SU-DHL-6 (cell line): Measurements from ENCODE around the gene TBPL1.

Source experiments
- H2AFZ ChIP-seq: fragments of 200-600 bp; sonication (generic); 2 replicates; pipeline ENCODE4 v1.6.1; 2014; ENCODE audit warnings: low read depth, mild to moderate bottlenecking, moderate library complexity, mixed read lengths, antibody characterized with exemption, low read length; ENCODE audit not compliant: severe bottlenecking
- H3F3A ChIP-seq: fragments of 200-600 bp; shearing (Covaris generic); 2 replicates; pipeline ENCODE4 v1.6.0; 2016; ENCODE audit warnings: antibody characterized with exemption, mild to moderate bottlenecking; ENCODE audit not compliant: insufficient read depth
- H3K27ac ChIP-seq: fragments of 200-600 bp; sonication (generic); 2 replicates; pipeline ENCODE4 v1.5.1; 2016; ENCODE audit warnings: low read depth, mild to moderate bottlenecking, low read length, moderate library complexity, mixed read lengths
- H3K27me3 ChIP-seq: fragments of 200-600 bp; sonication (generic), shearing (Covaris generic); 2 replicates; pipeline ENCODE4 v1.6.0; 2014; ENCODE audit warnings: mild to moderate bottlenecking, low read length
- H3K36me3 ChIP-seq: fragments of 200-600 bp; sonication (generic); 2 replicates; pipeline ENCODE4 v1.6.1; 2014; ENCODE audit warnings: mild to moderate bottlenecking, low read length, mixed read lengths
- H3K4me2 ChIP-seq: fragments of 300-600, 200-600 bp; shearing (Covaris generic), sonication (generic); 2 replicates; pipeline ENCODE4 v1.6.0; 2014; ENCODE audit warnings: low read length, low read depth, mild to moderate bottlenecking; ENCODE audit not compliant: poor library complexity, severe bottlenecking
- H3K4me3 ChIP-seq: fragments of 200-600 bp; sonication (generic); 2 replicates; pipeline ENCODE4 v1.5.1; 2014; ENCODE audit warnings: antibody characterized with exemption, low read length, mild to moderate bottlenecking, mixed read lengths; ENCODE audit not compliant: insufficient read depth, poor library complexity, severe bottlenecking
- H3K79me2 ChIP-seq: fragments of 200-600 bp; sonication (generic); 2 replicates; pipeline ENCODE4 v1.6.1; 2014; ENCODE audit warnings: mild to moderate bottlenecking, low read length, moderate library complexity; ENCODE audit not compliant: insufficient read depth
- H3K9ac ChIP-seq: fragments of 200-600 bp; sonication (generic); 2 replicates; pipeline ENCODE4 v1.7.0; 2014; ENCODE audit warnings: mild to moderate bottlenecking, low read length
- H3K9me2 ChIP-seq: fragments of 200-600 bp; sonication (generic); replicated peaks from 2 replicates; pipeline ENCODE4 v1.6.1; 2014; ENCODE audit warnings: low read length; ENCODE audit not compliant: insufficient read depth
- H3K9me3 ChIP-seq: fragments of 200-600 bp; sonication (generic); 2 replicates; pipeline ENCODE4 v1.6.1; 2014; ENCODE audit warnings: low read length, mixed read lengths; ENCODE audit not compliant: insufficient read depth
- H4K20me1 ChIP-seq: fragments of 200-600 bp; sonication (generic); 2 replicates; pipeline ENCODE4 v1.6.1; 2014; ENCODE audit warnings: low read depth, mild to moderate bottlenecking, antibody characterized with exemption, low read length, moderate library complexity, mixed read lengths
- CTCF ChIP-seq: fragments of 200-600 bp; sonication (generic); IDR thresholded peaks from one replicate; pipeline ENCODE4 v1.5.1; 2017; ENCODE audit warnings: antibody characterized with exemption, mild to moderate bottlenecking, low read length, moderate library complexity; ENCODE audit not compliant: insufficient read depth, poor library complexity, severe bottlenecking
- EZH2phosphoT487 ChIP-seq: fragments of 200-600 bp; sonication (generic), shearing (Covaris generic); conservative IDR thresholded peaks from 2 replicates; pipeline ENCODE4 v1.6.1; 2018; ENCODE audit warnings: mild to moderate bottlenecking, antibody characterized with exemption, low read length, moderate library complexity, mixed read lengths

The TBPL1 gene

GRCh38 chr6:134005800-134006199 is 52.8 kb downstream of the TBPL1 start:
- TF ChIP-seq CTCF (no peak), EZH2phosphoT487 (no peak)
- Histone ChIP-seq H3K9ac (no peak overlapping the region), H3K9me2 (no peaks in the 10 kb centered on the region), H3K27ac (no peak overlapping the region), H2AFZ (no peak overlapping the region), H4K20me1 (no peaks in the 10 kb centered on the region), H3F3A (no peaks in the 10 kb centered on the region), H3K9me3 (no peaks in the 10 kb centered on the region), H3K4me3 (no peak overlapping the region), H3K27me3 (no peaks in the 10 kb centered on the region), H3K36me3 (no peaks in the 10 kb centered on the region), H3K4me2 (no peak overlapping the region), H3K79me2 (no peaks in the 10 kb centered on the region)

GRCh38 chr6:134007077-134007476 is 54.1 kb downstream of the TBPL1 start:
- Histone ChIP-seq H3K9ac (no peak overlapping the region), H3F3A (no peaks in the 10 kb centered on the region), H3K9me3 (no peaks in the 10 kb centered on the region), H3K9me2 (no peaks in the 10 kb centered on the region), H2AFZ (no peak overlapping the region), H3K4me2 (no peak overlapping the region), H3K27me3 (no peaks in the 10 kb centered on the region), H3K27ac (no peak overlapping the region), H4K20me1 (no peaks in the 10 kb centered on the region), H3K36me3 (no peaks in the 10 kb centered on the region), H3K4me3 (no peak overlapping the region), H3K79me2 (no peaks in the 10 kb centered on the region)
- TF ChIP-seq CTCF: no peak
- no peak for TF ChIP-seq EZH2phosphoT487

GRCh38 chr6:134009876-134010275 is 56.9 kb downstream of the TBPL1 start:
- H2AFZ ChIP-seq: no peak overlapping the region
- no peak overlapping the region for H3K9ac ChIP-seq
- H4K20me1 ChIP-seq: no peaks in the 10 kb centered on the region
- H3F3A ChIP-seq: no peaks in the 10 kb centered on the region
- H3K79me2 ChIP-seq: no peaks in the 10 kb centered on the region
- H3K27me3 ChIP-seq: no peaks in the 10 kb centered on the region
- TF ChIP-seq CTCF: no peak
- TF ChIP-seq EZH2phosphoT487: no peak
- no peaks in the 10 kb centered on the region for H3K9me3 ChIP-seq
- no peaks in the 10 kb centered on the region for H3K36me3 ChIP-seq
- no peak overlapping the region for H3K4me3 ChIP-seq
- no peaks in the 10 kb centered on the region for H3K9me2 ChIP-seq
- H3K27ac ChIP-seq: no peak overlapping the region
- H3K4me2 ChIP-seq: no peak overlapping the region
